H9 (cell line): ENCODE measurements around the gene CLDN11. TPM values are rescaled to one million over a fixed set of nuclear protein-coding genes. Genes with fewer than 3 reads are reported as not detected.

Experiments used
- DNase-seq: peaks from one replicate; pipeline ENCODE4 v3.0.0-alpha.2; 2017
- H2AFZ ChIP-seq: one replicate; pipeline ENCODE4 v1.6.1; 2013; ENCODE audit warnings: mild to moderate bottlenecking, low read length, control low read depth, moderate library complexity
- H2AK5ac ChIP-seq: 2 replicates; pipeline ENCODE4 v1.6.1; 2013; ENCODE audit warnings: low read length, control low read depth, mixed read lengths; ENCODE audit not compliant: insufficient read length
- H2BK120ac ChIP-seq: one replicate; pipeline ENCODE4 v1.6.1; 2013; ENCODE audit warnings: low read depth, mild to moderate bottlenecking, low read length, control low read depth, inconsistent platforms; ENCODE audit not compliant: poor library complexity, severe bottlenecking
- H2BK12ac ChIP-seq: 2 replicates; pipeline ENCODE4 v1.6.1; 2013; ENCODE audit warnings: low read length, control low read depth, mixed read lengths, low read depth; ENCODE audit not compliant: insufficient read length
- H2BK15ac ChIP-seq: 2 replicates; pipeline ENCODE4 v1.6.1; 2013; ENCODE audit warnings: low read depth, low read length, control low read depth
- H2BK20ac ChIP-seq: one replicate; pipeline ENCODE4 v1.6.1; 2013; ENCODE audit warnings: low read depth, mild to moderate bottlenecking, low read length, control low read depth, inconsistent platforms; ENCODE audit not compliant: poor library complexity, severe bottlenecking
- H2BK5ac ChIP-seq: 2 replicates; pipeline ENCODE4 v1.6.1; 2013; ENCODE audit warnings: low read length, control low read depth, mixed read lengths; ENCODE audit not compliant: insufficient read length
- H3K14ac ChIP-seq: 2 replicates; pipeline ENCODE4 v1.6.1; 2013; ENCODE audit warnings: low read length, control low read depth; ENCODE audit not compliant: insufficient read depth
- H3K18ac ChIP-seq: 2 replicates; pipeline ENCODE4 v1.6.1; 2013; ENCODE audit warnings: low read depth, mild to moderate bottlenecking, mixed read lengths, low read length, control low read depth; ENCODE audit not compliant: insufficient read length
- H3K23ac ChIP-seq: 2 replicates; pipeline ENCODE4 v1.6.1; 2013; ENCODE audit warnings: low read length, control low read depth, mixed read lengths, low read depth; ENCODE audit not compliant: insufficient read length
- H3K23me2 ChIP-seq: 2 replicates; pipeline ENCODE4 v1.6.1; 2013; ENCODE audit warnings: low read depth, mild to moderate bottlenecking, mixed read lengths, low read length, control low read depth; ENCODE audit not compliant: insufficient read length, poor library complexity, severe bottlenecking
- H3K27ac ChIP-seq: 2 replicates; pipeline ENCODE4 v1.5.1; 2013; ENCODE audit warnings: low read length, control low read depth, mixed read lengths, low read depth; ENCODE audit not compliant: insufficient read length
- H3K27me3 ChIP-seq: 2 replicates; pipeline ENCODE4 v1.6.1; 2013; ENCODE audit warnings: low read length, control low read depth, inconsistent platforms; ENCODE audit not compliant: insufficient read depth
- H3K4ac ChIP-seq: 2 replicates; pipeline ENCODE4 v1.6.1; 2013; ENCODE audit warnings: low read depth, mild to moderate bottlenecking, control low read depth, inconsistent platforms, low read length, moderate library complexity
- H3K4me1 ChIP-seq: 2 replicates; pipeline ENCODE4 v1.6.1; 2013; ENCODE audit warnings: low read length, control low read depth, inconsistent platforms; ENCODE audit not compliant: insufficient read depth
- H3K4me2 ChIP-seq: 2 replicates; pipeline ENCODE4 v1.6.1; 2013; ENCODE audit warnings: low read length, control low read depth, mixed read lengths; ENCODE audit not compliant: insufficient read length, insufficient read depth
- H3K56ac ChIP-seq: 2 replicates; pipeline ENCODE4 v1.6.1; 2013; ENCODE audit warnings: low read depth, mild to moderate bottlenecking, mixed read lengths, low read length, control low read depth; ENCODE audit not compliant: insufficient read length
- H3K79me1 ChIP-seq: 2 replicates; pipeline ENCODE4 v1.6.1; 2013; ENCODE audit warnings: low read depth, mild to moderate bottlenecking, moderate library complexity, low read length, control low read depth, inconsistent platforms; ENCODE audit not compliant: insufficient read depth, poor library complexity, severe bottlenecking
- H3K79me2 ChIP-seq: 2 replicates; pipeline ENCODE4 v1.6.1; 2013; ENCODE audit warnings: low read length, control low read depth, inconsistent platforms; ENCODE audit not compliant: insufficient read depth
- H3K9ac ChIP-seq: 2 replicates; pipeline ENCODE4 v1.6.1; 2013; ENCODE audit warnings: low read length, control low read depth, mixed read lengths; ENCODE audit not compliant: insufficient read length; ENCODE audit errors: extremely low read depth
- H3K9me3 ChIP-seq: one replicate; pipeline ENCODE4 v1.6.1; 2013; ENCODE audit warnings: low read depth, low read length, inconsistent platforms; ENCODE audit not compliant: control insufficient read depth
- H3T11ph ChIP-seq: one replicate; pipeline ENCODE4 v1.6.1; 2013; ENCODE audit warnings: mild to moderate bottlenecking, low read length, control low read depth, inconsistent platforms
- H4K20me1 ChIP-seq: one replicate; pipeline ENCODE4 v1.6.1; 2013; ENCODE audit not compliant: control insufficient read depth, insufficient read length, insufficient read depth
- H4K5ac ChIP-seq: 2 replicates; pipeline ENCODE4 v1.6.1; 2013; ENCODE audit warnings: low read depth, mild to moderate bottlenecking, mixed read lengths, low read length, control low read depth; ENCODE audit not compliant: insufficient read length
- H4K8ac ChIP-seq: replicated peaks from 2 replicates; pipeline ENCODE4 v1.6.1; 2013; ENCODE audit warnings: low read length, control low read depth, mixed read lengths, low read depth; ENCODE audit not compliant: insufficient read length
- H4K91ac ChIP-seq: 2 replicates; pipeline ENCODE4 v1.6.1; 2013; ENCODE audit warnings: low read depth, mild to moderate bottlenecking, moderate library complexity, mixed read lengths, low read length, control low read depth; ENCODE audit not compliant: insufficient read length
- H3K27ac Mint-ChIP-seq, 3 experiments: 2 replicates in 2 of 3; 3 replicates in 1 of 3; pipeline ENCODE4 v1.8.0; 2020 to 2021; ENCODE audit warnings: mixed read lengths in 3 of 3, mild to moderate bottlenecking in 1 of 3, moderate library complexity in 1 of 3
- H3K27me3 Mint-ChIP-seq: 2 replicates; pipeline ENCODE4 v1.8.0; 2021; ENCODE audit warnings: low read depth, mild to moderate bottlenecking, moderate library complexity, mixed read lengths
- H3K36me3 Mint-ChIP-seq, 3 experiments: 2 replicates in 2 of 3; 3 replicates in 1 of 3; pipeline ENCODE4 v1.8.0; 2020 to 2021; ENCODE audit warnings: low read depth in 3 of 3, mixed read lengths in 3 of 3; ENCODE audit not compliant: insufficient read depth in 1 of 3
- H3K4me1 Mint-ChIP-seq, 2 experiments: 2 replicates each; pipeline ENCODE4 v1.8.0; 2020; ENCODE audit warnings: mixed read lengths in 2 of 2
- H3K4me3 Mint-ChIP-seq, 2 experiments: 2 replicates in 1 of 2; 3 replicates in 1 of 2; pipeline ENCODE4 v1.8.0; 2020 to 2021; ENCODE audit warnings: mild to moderate bottlenecking in 2 of 2, mixed read lengths in 2 of 2, moderate library complexity in 1 of 2
- H3K9me3 Mint-ChIP-seq, 2 experiments: 2 replicates in 1 of 2; 3 replicates in 1 of 2; pipeline ENCODE4 v1.8.0; 2020; ENCODE audit warnings: mild to moderate bottlenecking in 2 of 2, mixed read lengths in 2 of 2, moderate library complexity in 1 of 2
- total RNA-seq: library from RNA; stranded (reverse); gene quantifications from 2 replicates; pipeline ENCODE4 v1.2.1, GENCODE V29; 2021
- TF ChIP-seq, protein P1 (sequence below): fragments of 200-600 bp; sonication (generic); conservative IDR thresholded peaks from 3 replicates; pipeline ENCODE4 v1.8.0; 2021; ENCODE audit warnings: antibody characterized with exemption, mild to moderate bottlenecking

Gene CLDN11
- total RNA-seq, 1 experiment from 2014 or later = 1.7 TPM

- Histone ChIP-seq H3K4me1 (no peaks in the 10 kb centered on the region), H2BK20ac (no peak overlapping the region), H4K20me1 (no peaks in the 10 kb centered on the region), H3K79me2 (no peaks in the 10 kb centered on the region; the same call in 1 of the 2 replicates), H4K5ac (no peak overlapping the region), H4K8ac (no peak overlapping the region), H2BK120ac (no peak overlapping the region), H3K23me2 (no peaks in the 10 kb centered on the region), H3T11ph (no peak overlapping the region), H4K91ac (no peak overlapping the region), H2AFZ (no peak overlapping the region), H3K79me1 (no peaks in the 10 kb centered on the region), H3K4ac (no peak overlapping the region), H3K27ac (no peak overlapping the region), H3K56ac (no peak overlapping the region), H2BK15ac (no peak overlapping the region), H3K18ac (no peak overlapping the region), H2BK12ac (no peak overlapping the region), H3K9ac (no peak overlapping the region), H3K4me2 (no peak overlapping the region), H3K9me3 (no peaks in the 10 kb centered on the region), H3K23ac (no peak overlapping the region), H3K27me3 (no peaks in the 10 kb centered on the region), H3K14ac (no peak overlapping the region), H2BK5ac (no peak overlapping the region), H2AK5ac (no peak overlapping the region)
- Mint-ChIP-seq H3K27ac (no peak overlapping the region; a peak in 1 of 7 replicates), H3K36me3 (no peaks in the 10 kb centered on the region), H3K4me3 (no peak overlapping the region), H3K9me3 (no peaks in the 10 kb centered on the region), H3K4me1 (peaks cover 0 to under 1% of the 10 kb centered on the region in 2 experiments; a peak in 1 of 4 replicates), H3K27me3 (peaks cover 4% of the 10 kb centered on the region; the same call in 1 of the 2 replicates)
- DNase-seq = no peak
- TF ChIP-seq, protein P1, sequence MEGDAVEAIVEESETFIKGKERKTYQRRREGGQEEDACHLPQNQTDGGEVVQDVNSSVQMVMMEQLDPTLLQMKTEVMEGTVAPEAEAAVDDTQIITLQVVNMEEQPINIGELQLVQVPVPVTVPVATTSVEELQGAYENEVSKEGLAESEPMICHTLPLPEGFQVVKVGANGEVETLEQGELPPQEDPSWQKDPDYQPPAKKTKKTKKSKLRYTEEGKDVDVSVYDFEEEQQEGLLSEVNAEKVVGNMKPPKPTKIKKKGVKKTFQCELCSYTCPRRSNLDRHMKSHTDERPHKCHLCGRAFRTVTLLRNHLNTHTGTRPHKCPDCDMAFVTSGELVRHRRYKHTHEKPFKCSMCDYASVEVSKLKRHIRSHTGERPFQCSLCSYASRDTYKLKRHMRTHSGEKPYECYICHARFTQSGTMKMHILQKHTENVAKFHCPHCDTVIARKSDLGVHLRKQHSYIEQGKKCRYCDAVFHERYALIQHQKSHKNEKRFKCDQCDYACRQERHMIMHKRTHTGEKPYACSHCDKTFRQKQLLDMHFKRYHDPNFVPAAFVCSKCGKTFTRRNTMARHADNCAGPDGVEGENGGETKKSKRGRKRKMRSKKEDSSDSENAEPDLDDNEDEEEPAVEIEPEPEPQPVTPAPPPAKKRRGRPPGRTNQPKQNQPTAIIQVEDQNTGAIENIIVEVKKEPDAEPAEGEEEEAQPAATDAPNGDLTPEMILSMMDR = no peak
These were observed 24.8 kb downstream of the CLDN11 start for GRCh38 chr3:170443457-170443856.
